Keratinocyte (primary cell): Measurements from ENCODE around the gene HIP1. TPM values are rescaled to one million over a fixed set of nuclear protein-coding genes. Genes with fewer than 3 reads are reported as not detected.
A peak's percentile ranks its signal among the peaks of the same experiment; 100 is the strongest.
"Not testable (repeated sequence)": the region's sequence is repeated elsewhere in the genome, so short reads cannot be mapped to it uniquely, and the experiment has no call there.

Source experiments
- DNase-seq: peaks from one replicate; pipeline ENCODE4 v3.0.0-alpha.2; 2011; ENCODE audit warnings: low read depth, missing footprints, low spot score
- FAIRE-seq: peaks from 2 replicates; lab custom pipeline; 2011; peaks lifted over from hg19 to GRCh38; lab: Jason Lieb, UNC
- H2AFZ ChIP-seq: 2 replicates; pipeline ENCODE4 v1.6.0; 2012; ENCODE audit warnings: low read length, control low read depth, inconsistent platforms; ENCODE audit not compliant: control insufficient read depth
- H3K27ac ChIP-seq: 2 replicates; pipeline ENCODE4 v1.5.1; 2011; ENCODE audit warnings: low read length; ENCODE audit not compliant: control insufficient read depth, insufficient read depth
- H3K27me3 ChIP-seq: 3 replicates; pipeline ENCODE4 v1.6.0; 2011; ENCODE audit warnings: low read length; ENCODE audit not compliant: control insufficient read depth, insufficient read depth; ENCODE audit errors: extremely low read depth
- H3K36me3 ChIP-seq, 2 experiments: 2 replicates in 1 of 2; 3 replicates in 1 of 2; pipeline ENCODE4 v1.5.1; 2011; ENCODE audit warnings: low read length in 2 of 2, mild to moderate bottlenecking in 1 of 2; ENCODE audit not compliant: control insufficient read depth in 2 of 2, insufficient read depth in 2 of 2; ENCODE audit errors: extremely low read depth in 1 of 2
- H3K4me1 ChIP-seq: 3 replicates; pipeline ENCODE4 v1.5.1; 2011; ENCODE audit warnings: low read length; ENCODE audit not compliant: control insufficient read depth, insufficient read depth; ENCODE audit errors: extremely low read depth
- H3K4me2 ChIP-seq: 3 replicates; pipeline ENCODE4 v1.6.0; 2011; ENCODE audit warnings: low read depth, low read length; ENCODE audit not compliant: control insufficient read depth, insufficient read depth; ENCODE audit errors: extremely low read depth
- H3K4me3 ChIP-seq, 3 experiments: fragments of 200-600 bp in 1 of 3; sonication (generic) in 1 of 3; 2 replicates in 2 of 3; 3 replicates in 1 of 3; pipeline ENCODE4 v1.5.1; 2011 to 2016; ENCODE audit warnings: low read length in 3 of 3, mild to moderate bottlenecking in 3 of 3, control low read depth in 2 of 3, inconsistent platforms in 1 of 3, low read depth in 1 of 3, mixed read lengths in 1 of 3, mixed run types in 1 of 3, moderate library complexity in 1 of 3; ENCODE audit not compliant: control insufficient read depth in 2 of 3, insufficient read depth in 2 of 3; ENCODE audit errors: extremely low read depth in 1 of 3
- H3K79me2 ChIP-seq: 2 replicates; pipeline ENCODE4 v1.6.0; 2012; ENCODE audit warnings: low read length; ENCODE audit not compliant: control insufficient read depth, insufficient read depth
- H3K9ac ChIP-seq: 3 replicates; pipeline ENCODE4 v1.6.0; 2011; ENCODE audit warnings: low read length; ENCODE audit not compliant: control insufficient read depth, insufficient read depth; ENCODE audit errors: extremely low read depth
- H3K9me1 ChIP-seq: 3 replicates; pipeline ENCODE4 v1.6.0; 2011; ENCODE audit warnings: low read length; ENCODE audit not compliant: control insufficient read depth, insufficient read depth; ENCODE audit errors: extremely low read depth
- H3K9me3 ChIP-seq: 2 replicates; pipeline ENCODE4 v1.5.1; 2012; ENCODE audit warnings: low read depth, low read length; ENCODE audit not compliant: control insufficient read depth
- H4K20me1 ChIP-seq: 3 replicates; pipeline ENCODE4 v1.6.0; 2011; ENCODE audit warnings: low read length; ENCODE audit not compliant: control insufficient read depth, insufficient read depth; ENCODE audit errors: extremely low read depth
- CTCF ChIP-seq, 3 experiments: IDR thresholded peaks in 1 of 3; conservative IDR thresholded peaks in 1 of 3; optimal IDR thresholded peaks in 1 of 3; 2 replicates in 2 of 3; 3 replicates in 1 of 3; pipeline versions ENCODE3 to v1.5.1; 2011; ENCODE audit warnings: low read length in 3 of 3, mild to moderate bottlenecking in 3 of 3, moderate library complexity in 2 of 3, control low read depth in 1 of 3, inconsistent platforms in 1 of 3; ENCODE audit not compliant: insufficient read depth in 2 of 3; ENCODE audit errors: extremely low read depth in 1 of 3
- EZH2 ChIP-seq: IDR thresholded peaks from one replicate; pipeline ENCODE4 v1.6.1; 2012; ENCODE audit warnings: inconsistent platforms, mild to moderate bottlenecking, low read length, moderate library complexity
- dilution Hi-C: fragments of 300-500 bp; cut with MboI; formaldehyde crosslinking; loops from one replicate; pipeline ENCODE4 v1.7.0; 2020; ENCODE audit warnings: low sequenced_read_pairs; ENCODE audit not compliant: extremely low pct_ligation_motif_present
- polyA plus RNA-seq, 5 experiments: library from polyadenylated mRNA; depleted of rRNA in 3 of 5; stranded (reverse) in 3 of 5; stranded (forward) in 1 of 5; unstranded in 1 of 5; fragments of >200 nt; gene quantifications; 1 replicate in 1 of 5; 2 replicates in 3 of 5; 3 replicates in 1 of 5; pipeline versions ENCODE4 v1.2.1 to v1.2.3, GENCODE V29; 2011 to 2012; ENCODE audit warnings: missing spikeins in 2 of 5, low read depth in 1 of 5, low replicate concordance in 1 of 5

HIP1 gene
- polyA plus RNA-seq, 1 donor (not counting 4 experiments of a cell fraction or from before 2014, with no cell fraction given) = 5.0 TPM

- H3K4me2 ChIP-seq = peak overlapping the region; percentile 64
- H3K9me1 ChIP-seq = no peaks in the 10 kb centered on the region
- FAIRE-seq = no peak
- H3K9me3 ChIP-seq = no peaks in the 10 kb centered on the region
- peak overlapping the region; percentile 49 for H2AFZ ChIP-seq
- H3K27me3 ChIP-seq = no peaks in the 10 kb centered on the region
- no peaks in the 10 kb centered on the region for H3K79me2 ChIP-seq
- H3K4me3 ChIP-seq = peak overlapping the region; percentile 45 to 62 (median 51)
- no peak overlapping the region for H3K27ac ChIP-seq
- peaks cover 6% of the 10 kb centered on the region for H3K4me1 ChIP-seq
- H4K20me1 ChIP-seq = no peaks in the 10 kb centered on the region
- dilution Hi-C loops = no loop called here
- TF ChIP-seq EZH2 (no peak), CTCF (optimal IDR thresholded peaks at IDR 0.05 in 1 of 3, IDR thresholded peaks at IDR 0.05 in 1 of 3, conservative IDR thresholded peaks at IDR 0.05 in 1 of 3; ENCODE audit: extremely low read depth in 1 of 3, insufficient read depth in 2 of 3, low read length in 3 of 3) (no peak)
- no peaks in the 10 kb centered on the region for H3K36me3 ChIP-seq
- no peak for DNase-seq
- H3K9ac ChIP-seq = no peak overlapping the region
Observed at GRCh38 chr7:75637854-75638593, 100.7 kb downstream of the HIP1 start.

- Histone ChIP-seq H3K9me3 (no peaks in the 10 kb centered on the region), H3K27ac (no peak overlapping the region), H3K27me3 (no peaks in the 10 kb centered on the region), H3K79me2 (no peaks in the 10 kb centered on the region), H4K20me1 (no peaks in the 10 kb centered on the region), H3K4me1 (peaks cover 6% of the 10 kb centered on the region), H3K9ac (no peak overlapping the region), H3K4me3 (no peak overlapping the region), H3K9me1 (no peaks in the 10 kb centered on the region), H3K36me3 (no peaks in the 10 kb centered on the region), H2AFZ (no peak overlapping the region), H3K4me2 (no peak overlapping the region)
- FAIRE-seq (no peak), DNase-seq (no peak)
- TF ChIP-seq EZH2 (no peak), CTCF (optimal IDR thresholded peaks at IDR 0.05 in 1 of 3, IDR thresholded peaks at IDR 0.05 in 1 of 3, conservative IDR thresholded peaks at IDR 0.05 in 1 of 3; ENCODE audit: extremely low read depth in 1 of 3, insufficient read depth in 2 of 3, low read length in 3 of 3) (no peak)
- dilution Hi-C loops = no loop called here
Observed at GRCh38 chr7:75635036-75635435, 103.7 kb downstream of the HIP1 start.

- dilution Hi-C loops, H3K4me2 ChIP-seq, H3K36me3 ChIP-seq, H3K4me3 ChIP-seq, H3K4me1 ChIP-seq, H3K79me2 ChIP-seq, H3K9ac ChIP-seq, DNase-seq, H3K9me1 ChIP-seq, H2AFZ ChIP-seq, H4K20me1 ChIP-seq, H3K9me3 ChIP-seq, H3K27ac ChIP-seq, H3K27me3 ChIP-seq, FAIRE-seq: not testable (repeated sequence)
Observed at GRCh38 chr7:75632587-75632986, 106.2 kb downstream of the HIP1 start.
